DMS114 treated with DMSO at 0.1 percent for 48 hours (cell line): ENCODE data around the gene MED27.
"Not testable (repeated sequence)": the region's sequence is repeated elsewhere in the genome, so short reads cannot be mapped to it uniquely, and the experiment has no call there.

ENCODE experiments used
- DNase-seq: peaks from one replicate; lab custom pipeline; 2025; ENCODE audit not compliant: unreplicated experiment; lab: John Stamatoyannopoulos, UW

Gene MED27

DNA sequence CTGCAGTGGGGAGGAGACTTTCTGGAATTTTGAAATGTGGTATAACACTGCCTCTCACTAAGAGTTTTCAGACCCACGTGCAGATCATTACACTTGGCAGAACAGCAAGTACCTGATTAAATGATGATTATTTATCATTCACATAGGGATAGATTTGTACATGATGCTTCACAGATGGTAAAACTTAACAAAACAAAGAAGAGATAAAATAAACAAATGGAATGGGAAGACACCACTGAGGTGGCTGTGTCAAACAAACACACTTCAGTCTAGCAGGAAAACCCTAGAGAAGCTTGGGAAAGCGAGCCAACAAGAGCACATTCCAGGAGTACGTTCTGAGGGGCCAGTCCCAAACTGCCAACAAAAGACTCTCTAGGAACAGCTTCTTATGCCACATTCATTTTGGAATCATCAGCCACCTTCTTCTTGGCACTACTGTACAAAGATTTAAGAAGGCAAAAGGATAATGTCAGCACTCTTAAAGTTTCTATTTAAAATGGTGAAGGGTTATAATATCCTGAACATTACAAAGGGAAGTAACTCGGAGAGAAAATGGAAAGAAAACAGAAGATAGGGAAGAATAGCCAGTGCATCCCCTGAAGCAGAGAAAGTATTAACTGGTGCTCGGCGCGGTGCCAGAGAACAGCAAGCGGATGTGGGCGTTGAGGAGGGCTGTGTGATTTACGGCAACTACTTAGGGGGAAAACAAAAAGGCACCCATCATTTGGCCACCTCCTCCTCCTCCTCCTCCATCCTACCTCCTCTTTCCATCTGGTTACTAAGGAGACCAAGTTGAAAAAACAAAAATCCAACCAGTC is 1.6 kb downstream of the MED27 start:
- no peak for DNase-seq

DNA sequence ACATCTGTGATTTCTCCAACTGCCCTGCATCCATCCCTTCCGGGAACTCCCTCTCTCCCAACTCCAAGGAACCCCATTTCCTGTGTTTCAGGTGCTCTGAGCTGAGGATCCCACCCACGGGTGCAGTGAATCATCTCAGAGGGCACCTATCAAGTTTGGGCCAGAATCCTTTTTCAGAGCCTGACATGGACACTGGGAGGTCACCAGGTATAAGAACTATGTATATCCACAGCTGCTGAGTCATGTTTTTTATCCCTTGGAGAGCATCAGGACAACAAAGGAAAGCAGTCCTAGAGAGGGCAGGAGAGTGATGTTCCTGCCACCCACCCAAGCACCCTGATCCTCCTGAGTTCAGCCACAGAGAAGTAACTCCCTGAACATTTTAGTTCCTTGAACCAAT is 3.8 kb downstream of the MED27 start:
- no peak for DNase-seq

DNA sequence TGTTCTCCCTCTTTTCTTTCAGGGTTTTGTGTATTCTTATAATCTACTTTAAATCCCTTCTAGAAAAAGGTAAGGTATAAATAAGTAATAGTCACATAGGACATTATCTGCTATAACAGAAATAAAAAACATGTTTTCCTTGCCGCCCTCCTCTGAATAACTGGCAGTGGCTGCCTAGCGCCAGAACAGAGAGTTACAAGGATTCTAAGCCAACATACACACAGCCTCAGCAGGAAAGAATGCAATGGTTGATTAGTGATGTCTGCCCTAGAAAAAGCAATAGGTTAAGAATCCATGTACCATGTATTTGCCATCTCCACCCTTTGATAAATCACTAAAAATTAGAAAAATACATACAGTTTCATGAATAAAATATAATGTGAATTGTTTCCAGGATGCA is 4.9 kb downstream of the MED27 start:
- no peak for DNase-seq

DNA sequence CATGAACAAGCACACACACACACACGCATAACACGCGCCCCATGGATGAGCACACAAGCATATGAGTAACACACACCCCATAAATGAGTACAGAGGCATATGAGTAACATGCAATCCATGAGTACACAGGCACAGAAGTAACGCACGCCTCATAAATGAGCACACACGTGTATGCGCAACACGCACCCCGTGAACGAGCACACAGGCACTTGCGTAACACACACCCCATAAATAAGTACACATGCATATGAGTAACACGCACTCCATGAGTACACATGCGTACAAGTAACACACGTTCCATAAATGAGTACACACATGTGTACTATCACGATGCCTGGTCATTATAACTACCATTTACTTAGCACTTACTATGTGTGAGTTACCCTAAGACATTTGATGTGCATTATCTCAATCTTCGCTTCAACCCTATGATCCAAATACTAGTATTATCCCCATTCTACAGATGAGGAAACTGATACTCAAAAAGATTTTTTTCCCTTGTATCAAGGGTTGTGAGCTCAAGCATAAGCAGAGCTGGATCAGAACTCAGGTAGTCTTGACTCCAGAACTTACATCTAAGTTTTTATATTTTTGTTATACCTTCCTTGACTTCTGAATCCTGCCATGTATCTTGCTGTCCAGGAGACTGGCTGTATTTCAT is 7.7 kb downstream of the MED27 start:
- DNase-seq, result no peak

DNA sequence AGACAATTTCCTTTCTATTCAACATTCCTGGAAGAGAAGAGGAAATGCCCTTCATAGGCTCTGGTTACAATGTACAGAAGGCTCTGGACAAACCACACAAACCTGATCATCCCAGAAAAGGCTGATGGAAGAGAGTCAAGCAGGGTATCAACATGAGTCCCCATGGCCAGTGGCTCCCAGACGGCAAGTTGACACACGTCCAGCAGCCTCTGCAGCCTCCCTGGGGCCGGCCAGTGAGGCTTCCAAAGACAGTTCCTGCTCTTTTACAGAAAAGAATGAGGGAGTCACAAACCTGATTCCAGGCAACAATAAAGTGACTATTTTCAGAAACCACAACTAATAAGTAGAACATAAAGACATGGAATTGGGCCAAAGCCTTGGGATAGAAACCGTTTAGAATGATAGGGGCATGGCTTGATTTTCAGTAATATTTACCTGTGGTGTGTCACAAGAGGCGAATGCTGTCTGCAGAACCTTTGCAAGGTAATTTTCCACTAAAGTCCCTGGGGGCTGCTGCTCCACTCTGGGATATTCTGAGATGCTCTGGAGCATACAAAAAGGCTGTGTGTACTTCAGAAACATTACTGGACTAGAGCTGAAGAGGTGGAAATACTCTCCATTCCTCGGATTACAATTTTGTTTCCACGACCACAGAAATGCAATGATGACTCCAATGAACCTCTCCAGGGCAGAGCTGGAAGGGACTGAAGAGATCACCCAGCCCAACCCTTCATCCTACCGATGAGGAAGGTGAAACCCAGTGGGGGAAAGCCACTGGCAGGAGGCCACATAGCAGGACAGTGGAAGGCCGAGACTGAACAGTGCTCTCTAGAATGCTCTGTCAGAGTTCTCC is 10.4 kb downstream of the MED27 start:
- DNase-seq, result no peak

DNA sequence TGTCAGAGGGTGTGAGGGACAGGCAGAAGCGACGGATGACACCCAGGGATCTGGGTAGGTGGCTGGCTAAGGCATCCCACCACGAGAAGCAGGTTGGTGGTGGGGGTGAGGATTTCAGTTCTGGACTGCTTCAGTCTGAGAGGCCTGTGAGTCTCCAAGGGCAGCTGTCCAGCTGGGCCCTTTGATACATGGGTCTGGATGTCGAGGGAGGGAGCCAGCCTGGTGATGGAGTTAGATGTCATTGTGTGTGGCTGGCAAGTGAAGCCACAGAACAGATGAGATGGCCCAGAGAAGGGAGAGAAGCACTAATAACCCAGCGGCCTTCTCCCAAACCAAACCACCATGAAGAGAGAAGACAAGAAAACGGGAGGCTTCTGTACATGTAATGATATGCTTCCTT is 11.1 kb downstream of the MED27 start:
- DNase-seq, result no peak

DNA sequence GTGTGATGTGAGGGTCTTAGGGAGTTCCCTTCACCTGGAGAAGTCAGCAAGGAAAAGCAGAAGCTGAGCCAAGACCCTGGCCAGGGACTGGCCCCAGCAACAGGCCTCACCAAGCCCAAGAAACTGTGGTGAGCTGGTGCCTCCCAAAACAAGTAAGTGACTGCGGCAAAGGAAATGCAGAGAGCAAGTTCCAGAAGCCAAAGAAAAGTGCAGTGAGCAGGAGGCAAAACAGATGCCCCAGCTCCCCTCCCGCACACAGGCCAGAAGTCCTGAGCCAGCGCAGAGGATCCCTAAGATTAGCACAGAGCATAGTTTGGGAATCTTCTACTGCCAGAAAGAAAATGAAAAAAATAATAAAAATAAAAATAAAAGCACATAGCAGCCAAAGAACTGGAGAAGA is 13.2 kb downstream of the MED27 start:
- DNase-seq, result no peak

DNA sequence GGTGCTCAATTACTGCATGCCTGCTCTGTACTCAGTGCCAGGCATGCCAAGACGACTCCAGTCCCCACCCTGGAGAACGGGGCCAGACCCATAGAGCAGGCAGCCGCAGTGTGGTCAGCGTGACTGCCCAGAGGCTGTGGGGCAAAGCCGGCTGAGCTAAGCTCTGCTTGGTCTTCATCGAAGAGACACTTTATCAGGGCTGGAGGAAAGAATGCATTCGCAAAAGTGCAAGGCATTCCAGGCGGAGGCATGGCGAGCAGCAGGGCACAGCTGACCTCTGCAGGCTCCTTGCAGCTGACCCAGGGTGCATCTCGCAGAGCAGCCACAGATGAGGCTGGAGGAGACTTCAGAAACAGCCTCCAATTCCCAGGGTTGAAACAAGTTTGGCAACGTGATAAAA is 13.6 kb downstream of the MED27 start:
- DNase-seq, result no peak

DNA sequence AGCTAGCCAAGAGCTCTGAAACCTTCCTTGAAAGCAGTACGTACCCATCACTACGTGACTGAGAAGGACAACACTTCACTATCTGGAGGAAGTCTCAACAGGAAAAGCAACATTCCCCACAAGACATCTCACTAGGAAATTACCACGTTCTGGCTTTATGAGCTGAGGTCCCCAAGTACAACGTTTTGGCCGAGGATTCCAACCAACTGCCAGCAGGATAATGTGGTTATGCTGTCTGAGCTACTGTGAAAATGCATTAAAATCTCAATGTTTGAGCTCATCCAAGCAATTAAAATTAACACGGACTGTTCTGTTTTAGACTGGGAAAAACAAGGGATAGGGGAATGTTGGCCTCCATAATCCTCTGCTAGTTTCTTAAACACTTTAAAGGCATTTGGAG is 16.4 kb downstream of the MED27 start:
- DNase-seq, result no peak

DNA sequence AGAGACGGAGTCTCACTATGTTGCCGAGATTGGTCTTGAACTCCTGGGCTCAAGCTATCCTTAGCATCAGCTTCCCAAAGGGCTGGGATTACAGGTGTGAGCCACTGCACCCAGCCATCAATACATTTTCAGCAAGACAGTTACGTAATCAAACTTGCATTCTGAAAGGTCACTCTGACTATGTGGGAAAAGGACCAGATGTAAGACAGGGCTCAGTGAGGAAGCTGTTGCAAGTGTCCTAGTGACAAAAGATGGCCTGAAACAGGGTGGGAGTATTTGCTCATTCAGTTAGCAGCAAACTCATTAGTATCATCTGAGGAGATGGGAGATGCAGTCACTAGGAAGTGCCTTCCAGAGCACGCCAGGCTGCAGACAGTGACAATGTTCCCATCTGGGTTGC is 16.9 kb downstream of the MED27 start:
- no peak for DNase-seq

DNA sequence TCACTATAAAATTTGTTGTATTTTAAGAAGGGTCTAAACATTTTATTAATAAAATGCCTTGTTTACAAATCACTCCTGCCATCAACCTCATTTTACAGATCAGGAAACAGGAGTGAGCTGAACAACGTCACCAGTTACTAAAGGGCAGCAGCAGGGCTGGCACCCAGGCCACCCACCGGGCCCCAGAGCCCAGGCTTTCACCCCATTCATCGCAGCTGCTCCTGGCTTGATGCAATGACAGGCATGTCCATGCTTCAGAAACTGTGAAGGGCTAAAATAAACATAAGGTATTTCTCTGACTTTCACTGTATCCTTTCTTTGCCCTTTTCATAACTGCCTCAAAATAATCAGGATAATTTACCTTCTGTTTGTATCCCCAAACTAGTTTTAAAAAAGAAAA is 18.1 kb downstream of the MED27 start:
- no peak for DNase-seq

DNA sequence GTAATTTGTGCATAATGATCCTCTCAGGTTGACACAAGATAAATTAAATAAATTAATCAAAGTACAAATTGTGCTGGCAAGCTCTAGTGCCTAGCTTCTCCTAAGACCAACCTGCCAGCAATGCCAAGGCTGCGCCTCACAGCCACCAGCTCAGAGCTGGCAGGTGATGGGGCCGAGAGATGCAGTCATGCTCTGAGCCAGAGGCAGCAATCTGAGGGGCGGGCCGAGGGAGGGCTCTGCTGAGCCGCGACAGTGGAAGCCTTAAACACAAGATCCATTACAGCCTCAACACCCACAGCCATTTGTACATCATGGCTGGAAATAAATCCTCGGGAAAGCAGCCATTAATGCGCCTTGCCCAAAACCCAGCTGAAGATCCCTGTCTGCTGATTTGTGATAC is 20.3 kb downstream of the MED27 start:
- no peak for DNase-seq

DNA sequence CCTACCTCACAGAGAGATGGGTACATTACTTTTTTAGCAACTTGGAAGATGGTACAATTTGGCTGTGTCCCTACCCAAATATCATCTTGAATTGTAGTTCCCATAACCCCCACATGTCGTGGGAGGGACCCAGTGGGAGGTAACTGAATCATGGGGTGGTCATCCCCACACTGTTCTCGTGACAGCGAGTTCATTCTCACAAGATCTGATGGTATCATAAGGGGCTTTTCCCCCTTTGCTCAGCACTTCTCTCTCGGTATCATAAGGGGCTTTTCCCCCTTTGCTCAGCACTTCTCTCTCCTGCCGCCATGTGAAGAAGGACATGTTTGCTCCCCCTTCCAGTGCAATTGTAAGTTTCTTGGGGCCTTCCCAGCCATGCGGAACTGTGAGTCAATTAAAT is 21.4 kb downstream of the MED27 start:
- DNase-seq, result not testable (repeated sequence)

DNA sequence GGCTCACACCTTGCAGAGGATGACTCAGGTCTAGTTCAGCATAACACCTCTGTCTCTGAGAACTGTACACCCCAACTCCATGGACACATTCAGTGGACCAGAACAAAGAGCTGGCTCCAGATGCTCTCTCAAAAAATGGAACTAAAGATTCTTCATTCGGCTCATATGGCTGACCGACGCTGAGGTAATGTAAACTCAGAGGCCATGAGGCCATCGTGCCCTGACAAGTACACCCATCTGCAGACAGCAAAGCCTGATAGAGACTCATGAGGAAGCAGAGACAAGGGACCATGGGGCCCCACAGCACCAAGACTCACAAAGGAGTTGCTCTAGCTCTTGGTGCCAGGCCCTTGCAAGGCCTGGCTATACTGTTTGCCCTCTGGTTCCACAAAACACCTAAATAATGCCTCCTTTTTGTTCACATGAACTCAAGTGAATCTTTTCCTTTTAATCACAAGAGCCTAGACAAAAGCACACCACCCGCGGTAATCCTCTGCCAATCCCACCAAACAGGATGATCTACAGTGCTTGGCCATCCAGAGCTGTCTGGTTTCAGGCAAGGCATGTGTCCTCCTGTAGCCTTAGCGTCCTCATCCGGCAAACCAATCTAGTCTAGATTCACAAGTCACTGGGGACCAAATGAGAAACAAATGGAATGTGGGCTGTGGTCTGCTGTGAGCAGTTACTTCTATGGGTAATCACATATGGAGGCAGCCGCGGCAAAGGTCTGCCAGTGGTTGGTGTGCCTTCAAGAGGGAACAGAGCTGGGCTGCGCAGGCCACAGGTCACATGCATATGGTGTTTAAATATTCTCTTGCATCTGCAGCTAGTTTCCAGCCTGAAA is 22.7 kb downstream of the MED27 start:
- DNase-seq, result no peak

DNA sequence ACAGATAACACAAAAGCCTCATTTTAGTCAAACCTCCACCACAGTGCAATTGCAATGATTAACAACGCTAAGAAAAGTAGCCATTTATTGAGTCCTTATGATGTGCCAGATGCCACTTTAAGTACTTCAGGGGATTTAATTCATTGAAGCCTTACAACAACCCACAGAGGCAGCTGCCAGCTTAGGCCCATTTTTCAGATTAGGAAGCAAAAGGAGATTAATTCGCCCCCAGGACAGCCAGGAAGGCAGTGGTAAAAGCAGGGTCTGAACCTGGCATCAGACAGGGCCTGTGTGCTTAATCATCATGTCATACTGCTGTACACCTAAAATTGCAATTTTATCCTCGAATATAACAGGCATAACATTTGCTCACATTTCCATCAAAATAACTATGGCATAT is 23.9 kb downstream of the MED27 start:
- no peak for DNase-seq

DNA sequence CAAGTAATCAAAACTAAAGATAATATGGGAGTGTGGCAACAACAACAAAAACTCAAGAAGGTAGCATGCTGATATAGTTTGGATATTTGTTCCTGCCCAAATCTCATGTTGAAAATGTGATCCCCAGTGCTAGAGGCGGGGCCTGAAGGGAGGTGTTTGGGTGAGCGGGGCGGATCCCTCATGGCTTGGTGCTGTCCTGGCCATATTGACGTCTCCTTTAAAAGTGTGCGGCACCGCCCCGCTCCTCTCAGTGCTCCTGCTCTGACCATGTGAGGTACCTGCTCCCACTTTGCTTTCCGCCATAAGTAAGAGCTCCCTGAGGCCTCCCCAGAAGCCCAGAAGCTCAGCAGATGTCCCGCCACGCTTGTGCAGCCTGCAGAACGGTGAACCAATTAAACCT is 25.6 kb downstream of the MED27 start:
- DNase-seq, result no peak

DNA sequence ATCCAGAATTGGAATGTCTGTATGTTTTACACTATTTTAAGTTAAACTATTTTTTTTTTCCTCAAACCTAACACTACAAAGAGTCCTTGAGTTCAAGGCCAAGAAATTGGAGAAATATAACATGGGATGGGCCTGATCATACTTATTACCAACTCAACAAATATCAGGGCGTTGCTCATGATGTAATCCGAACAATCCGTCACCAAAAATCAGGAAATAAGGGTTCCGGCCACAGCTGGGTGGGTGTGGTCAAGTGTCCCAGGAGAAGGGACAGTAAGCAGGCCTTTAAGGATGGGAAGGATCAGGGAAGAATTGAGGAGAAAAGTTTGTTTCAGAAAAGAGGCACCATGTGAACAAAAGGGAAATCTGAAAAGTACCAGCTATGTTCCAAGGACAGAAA is 29.8 kb downstream of the MED27 start:
- DNase-seq, result no peak

DNA sequence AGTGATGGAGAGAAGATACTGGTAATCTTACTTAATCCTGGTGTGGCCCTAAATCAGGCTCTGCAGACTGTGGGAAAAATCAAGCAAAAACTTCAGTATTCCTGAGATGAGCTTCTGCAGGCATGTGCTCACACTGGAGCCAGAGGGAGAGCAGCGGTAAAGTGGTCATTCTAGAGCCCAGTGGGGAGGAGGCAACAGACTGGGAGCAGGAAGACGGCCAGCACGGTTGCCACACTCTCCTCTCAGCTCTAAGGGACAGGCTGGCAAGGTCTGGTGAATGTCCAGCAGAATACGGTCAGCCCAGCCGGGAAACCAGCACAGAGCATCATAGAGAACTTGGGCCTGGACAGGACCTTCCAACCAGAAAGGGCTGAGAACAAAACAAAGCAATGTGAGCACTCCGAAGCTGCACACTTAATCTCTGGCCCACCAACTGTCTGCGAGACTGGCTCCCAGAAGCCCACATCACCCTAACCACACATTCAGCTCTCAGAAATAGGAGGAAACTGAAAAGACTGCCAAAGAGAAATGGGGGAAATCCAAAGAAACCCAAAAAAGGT is 30.3 kb downstream of the MED27 start:
- DNase-seq, result no peak

DNA sequence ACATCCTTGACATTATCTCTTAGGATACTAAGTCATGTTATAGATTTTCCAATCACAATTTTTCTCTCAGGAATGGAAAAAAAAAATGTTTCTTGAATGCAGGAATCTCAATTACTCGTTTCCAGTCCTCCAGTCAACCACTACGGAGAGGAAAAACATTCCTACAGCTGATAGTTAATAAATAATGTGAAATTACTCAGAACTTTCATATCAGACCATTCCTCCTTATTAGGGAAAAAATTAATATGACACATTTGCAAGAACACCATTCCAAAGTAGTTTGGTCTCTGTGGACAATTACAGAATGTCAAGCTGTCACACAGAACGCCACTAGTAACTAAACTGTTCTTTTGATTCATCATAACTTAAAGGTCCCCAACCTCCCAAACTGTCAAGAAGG is 31.5 kb downstream of the MED27 start:
- no peak for DNase-seq

DNA sequence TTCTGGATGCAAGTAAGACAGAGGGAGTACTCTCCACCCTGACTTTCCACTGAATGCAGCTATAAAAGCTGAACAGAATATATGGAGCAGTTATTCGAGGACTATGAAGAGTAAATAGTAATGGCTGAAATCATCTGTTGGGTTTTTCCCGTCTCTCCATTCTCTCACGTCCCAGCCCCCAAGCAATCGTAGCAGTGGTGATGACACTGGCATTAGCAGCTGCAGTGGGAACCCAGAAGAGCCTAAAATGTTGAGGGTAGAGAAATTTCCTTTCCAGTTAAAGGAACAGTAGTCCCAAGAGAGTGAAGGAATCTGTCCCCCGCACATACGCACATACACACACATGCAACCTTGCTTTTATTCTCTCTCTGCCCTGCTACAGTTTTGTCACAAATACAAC is 33.2 kb downstream of the MED27 start:
- no peak for DNase-seq
